PC-3 (cell line): Measurements from ENCODE around the gene HIVEP3.

ENCODE experiments used
- CTCF ChIP-seq: fragments of 300-600 bp; sonication (generic); conservative IDR thresholded peaks from 2 replicates; pipeline ENCODE4 v1.5.1; 2017; ENCODE audit warnings: antibody characterized with exemption, low read depth, mild to moderate bottlenecking, low read length
- EZH2phosphoT487 ChIP-seq: fragments of 300-600 bp; sonication (generic); IDR thresholded peaks from 2 replicates; pipeline ENCODE4 v1.6.1; 2018; ENCODE audit warnings: mild to moderate bottlenecking, antibody characterized with exemption, low read length, borderline replicate concordance

- TF ChIP-seq EZH2phosphoT487 = no peak
- no peak for TF ChIP-seq CTCF
Observed at GRCh38 chr1:41626616-41627375, 291.9 kb downstream of the HIVEP3 start.
